ENCODE data around the gene GSTT2B.
"Not testable (repeated sequence)": the region's sequence is repeated elsewhere in the genome, so short reads cannot be mapped to it uniquely, and the experiment has no call there.

DNA sequence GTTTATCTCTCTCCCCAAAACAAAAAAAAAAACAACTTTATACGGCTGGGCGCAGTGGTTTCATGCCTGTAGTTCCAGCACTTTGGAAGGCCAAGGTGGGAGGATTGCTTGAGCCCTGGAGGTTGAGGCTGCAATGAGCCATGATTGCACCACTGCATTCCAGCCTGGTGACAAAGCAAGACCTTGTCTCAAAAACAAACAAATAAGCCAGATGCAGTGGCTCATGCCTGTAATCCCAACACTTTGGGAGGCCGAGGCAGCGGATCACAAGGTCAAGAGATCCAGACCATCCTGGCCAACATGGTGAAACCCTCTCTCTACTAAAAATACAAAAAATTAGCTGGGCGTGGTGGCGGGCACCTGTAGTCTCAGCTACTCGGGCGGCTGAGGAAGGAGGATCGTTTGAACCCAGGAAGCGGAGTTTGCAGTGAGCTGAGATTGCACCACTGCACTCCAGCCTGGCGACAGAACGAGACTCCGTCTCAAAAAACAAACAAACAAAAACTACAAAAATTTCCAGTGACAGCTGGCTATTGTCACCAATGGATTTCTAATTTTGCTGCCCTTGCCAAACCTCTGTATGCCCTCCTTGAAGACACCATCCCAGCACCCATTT is 39.3 kb downstream of the GSTT2B start:
- TF ChIP-seq, protein P1, sequence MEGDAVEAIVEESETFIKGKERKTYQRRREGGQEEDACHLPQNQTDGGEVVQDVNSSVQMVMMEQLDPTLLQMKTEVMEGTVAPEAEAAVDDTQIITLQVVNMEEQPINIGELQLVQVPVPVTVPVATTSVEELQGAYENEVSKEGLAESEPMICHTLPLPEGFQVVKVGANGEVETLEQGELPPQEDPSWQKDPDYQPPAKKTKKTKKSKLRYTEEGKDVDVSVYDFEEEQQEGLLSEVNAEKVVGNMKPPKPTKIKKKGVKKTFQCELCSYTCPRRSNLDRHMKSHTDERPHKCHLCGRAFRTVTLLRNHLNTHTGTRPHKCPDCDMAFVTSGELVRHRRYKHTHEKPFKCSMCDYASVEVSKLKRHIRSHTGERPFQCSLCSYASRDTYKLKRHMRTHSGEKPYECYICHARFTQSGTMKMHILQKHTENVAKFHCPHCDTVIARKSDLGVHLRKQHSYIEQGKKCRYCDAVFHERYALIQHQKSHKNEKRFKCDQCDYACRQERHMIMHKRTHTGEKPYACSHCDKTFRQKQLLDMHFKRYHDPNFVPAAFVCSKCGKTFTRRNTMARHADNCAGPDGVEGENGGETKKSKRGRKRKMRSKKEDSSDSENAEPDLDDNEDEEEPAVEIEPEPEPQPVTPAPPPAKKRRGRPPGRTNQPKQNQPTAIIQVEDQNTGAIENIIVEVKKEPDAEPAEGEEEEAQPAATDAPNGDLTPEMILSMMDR (IDR thresholded peaks at IDR 0.05; ENCODE audit: poor library complexity): not testable (repeated sequence)
- not testable (repeated sequence) for TF ChIP-seq EZH2phosphoT487 (IDR thresholded peaks at IDR 0.05; ENCODE audit: low read depth, severe bottlenecking, unreplicated experiment)

Data from hepatocyte (in vitro differentiated cells).